ENCODE data around the gene PLP2. TPM values are rescaled to one million over a fixed set of nuclear protein-coding genes. Genes with fewer than 3 reads are reported as not detected.
A peak's percentile ranks its signal among the peaks of the same experiment; 100 is the strongest.

The PLP2 gene
- total RNA-seq, 1 experiment from 2014 or later, result 28.6 TPM

- peak; percentile 41 for DNase-seq (ENCODE audit: low read depth)
These were observed 37.9 kb downstream of the PLP2 start for GRCh38 chrX:49209434-49210251.

GRCh38 chrX:49210406-49210805, 38.7 kb downstream of the PLP2 start:
- DNase-seq (ENCODE audit: low read depth), result no peak

- DNase-seq (ENCODE audit: low read depth), result no peak
These were observed 39.4 kb downstream of the PLP2 start for GRCh38 chrX:49211074-49211473.

- no peak for DNase-seq (ENCODE audit: low read depth)
These were observed 40.5 kb downstream of the PLP2 start for GRCh38 chrX:49212209-49212608.

- DNase-seq (ENCODE audit: low read depth), result no peak
These were observed 41.2 kb downstream of the PLP2 start for GRCh38 chrX:49212861-49213260.

- DNase-seq (ENCODE audit: low read depth), result no peak
These were observed 42.7 kb downstream of the PLP2 start for GRCh38 chrX:49214416-49214815.

GRCh38 chrX:49214996-49215526, 43.4 kb downstream of the PLP2 start:
- no peak for DNase-seq (ENCODE audit: low read depth)

GRCh38 chrX:49220100-49220499, 48.4 kb downstream of the PLP2 start:
- no peak for DNase-seq (ENCODE audit: low read depth)

- no peak for DNase-seq (ENCODE audit: low read depth)
These were observed 50.2 kb downstream of the PLP2 start for GRCh38 chrX:49221868-49222267.

Other genes starting within 250 kb of the PLP2 start
- 16.8 and 17.8 TPM in 2 replicates for gene OTUD5, start 214.3 kb upstream of the PLP2 start, total RNA-seq (2014; rRNA removed; shearing (Covaris generic))
- 0.18 and 0.46 TPM in 2 replicates for gene KCND1, start 200.1 kb upstream of the PLP2 start, total RNA-seq (2014; rRNA removed; shearing (Covaris generic))
- 9.7 and 16.9 TPM in 2 replicates for gene GRIPAP1, start 169.6 kb upstream of the PLP2 start, total RNA-seq (2014; rRNA removed; shearing (Covaris generic))
- gene TFE3, start 128.5 kb upstream of the PLP2 start, total RNA-seq (2014; rRNA removed; shearing (Covaris generic)), result 24.5 and 36.2 TPM in 2 replicates
- gene CCDC120, start 112.9 kb upstream of the PLP2 start, total RNA-seq (2014; rRNA removed; shearing (Covaris generic)), result 0.09 and 0.46 TPM in 2 replicates
- 3.4 and 3.5 TPM in 2 replicates for gene PRAF2, start 97.9 kb upstream of the PLP2 start, total RNA-seq (2014; rRNA removed; shearing (Covaris generic))
- 20.3 and 41.1 TPM in 2 replicates for gene WDR45, start 92.0 kb upstream of the PLP2 start, total RNA-seq (2014; rRNA removed; shearing (Covaris generic))
- 24.5 and 28.2 TPM in 2 replicates for gene GPKOW, start 48.2 kb upstream of the PLP2 start, total RNA-seq (2014; rRNA removed; shearing (Covaris generic))
- gene MAGIX, start 9.1 kb upstream of the PLP2 start, total RNA-seq (2014; rRNA removed; shearing (Covaris generic)), result 0.12 and 2.5 TPM in 2 replicates
- 5.6 and 12.4 TPM in 2 replicates for gene PRICKLE3, start 14.5 kb downstream of the PLP2 start, total RNA-seq (2014; rRNA removed; shearing (Covaris generic))
- gene SYP, start 28.3 kb downstream of the PLP2 start, total RNA-seq (2014; rRNA removed; shearing (Covaris generic)), result 7.5 and 7.6 TPM in 2 replicates
- not detected in 2 replicates for gene CACNA1F, start 61.4 kb downstream of the PLP2 start, total RNA-seq (2014; rRNA removed; shearing (Covaris generic))
- gene CCDC22, start 63.6 kb downstream of the PLP2 start, total RNA-seq (2014; rRNA removed; shearing (Covaris generic)), result 12.3 and 12.4 TPM in 2 replicates
- gene FOXP3, start 92.8 kb downstream of the PLP2 start, total RNA-seq (2014; rRNA removed; shearing (Covaris generic)), result not detected in 2 replicates
- gene PPP1R3F, start 97.9 kb downstream of the PLP2 start, total RNA-seq (2014; rRNA removed; shearing (Covaris generic)), result 6.5 and 7.2 TPM in 2 replicates
- not detected in 2 replicates for gene GAGE10, start 131.7 kb downstream of the PLP2 start, total RNA-seq (2014; rRNA removed; shearing (Covaris generic))
- not detected in 2 replicates for gene GAGE12J, start 150.1 kb downstream of the PLP2 start, total RNA-seq (2014; rRNA removed; shearing (Covaris generic))
- gene GAGE13, start 159.7 kb downstream of the PLP2 start, total RNA-seq (2014; rRNA removed; shearing (Covaris generic)), result 12.3 and 21.8 TPM in 2 replicates